ENCODE results near the gene KRTAP4-2. TPM values are rescaled to one million over a fixed set of nuclear protein-coding genes. Genes with fewer than 3 reads are reported as not detected.
"Not testable (repeated sequence)": the region's sequence is repeated elsewhere in the genome, so short reads cannot be mapped to it uniquely, and the experiment has no call there.

Gene KRTAP4-2
- total and polyA plus RNA-seq, 2 of the 13 experiments (the other 11 are each of a cell fraction or from before 2014, with no cell fraction given) = not detected

- no peak for TF ChIP-seq ZNF10 (CRISPR knock-in tag; IDR thresholded peaks at IDR 0.05; ENCODE audit: borderline replicate concordance, low read depth)
Measured at GRCh38 chr17:41190328-41190727, 12.3 kb upstream of the KRTAP4-2 start (continued).

DNA sequence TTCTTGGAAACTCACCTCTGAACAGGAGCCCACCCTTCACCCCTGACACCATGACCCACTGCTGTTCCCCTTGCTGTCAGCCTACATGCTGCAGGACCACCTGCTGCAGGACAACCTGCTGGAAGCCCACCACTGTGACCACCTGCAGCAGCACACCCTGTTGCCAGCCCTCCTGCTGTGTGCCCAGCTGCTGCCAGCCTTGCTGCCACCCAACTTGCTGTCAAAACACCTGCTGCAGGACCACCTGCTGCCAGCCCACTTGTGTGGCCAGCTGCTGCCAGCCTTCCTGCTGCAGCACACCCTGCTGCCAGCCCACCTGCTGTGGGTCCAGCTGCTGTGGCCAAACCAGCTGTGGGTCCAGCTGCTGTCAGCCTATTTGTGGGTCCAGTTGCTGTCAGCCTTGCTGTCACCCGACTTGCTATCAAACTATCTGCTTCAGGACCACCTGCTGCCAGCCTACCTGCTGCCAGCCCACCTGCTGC is 11.9 kb upstream of the KRTAP4-2 start, which contains the start of gene KRTAP9-1:
Gene KRTAP9-1 (plus strand): TSS at position 51 of the 482 bp plus-strand sequence. CDS start 0 bp downstream, at position 51.
- BruUV-seq (replicated peaks); DNase-seq (ENCODE audit: low spot score); H3K4me2 ChIP-seq (ENCODE audit: low read depth, low read length); intact Hi-C loops (cut with micrococcal nuclease; ENCODE audit: unreplicated experiment); in situ Hi-C loops (cut with HindIII; ENCODE audit: extremely low pct_ligation_motif_present, low pct_unique_long_range_greater_than_20kb); H3K36me3 ChIP-seq (replicated peaks in 1 of 2; ENCODE audit: control insufficient read depth in 1 of 2, insufficient read depth in 2 of 2, low read length in 2 of 2); FAIRE-seq; H3K4me3 ChIP-seq (replicated peaks in 1 of 3; ENCODE audit: insufficient read depth in 1 of 3, low read depth in 2 of 3, low read length in 3 of 3); H3K27me3 ChIP-seq (ENCODE audit: control insufficient read depth in 1 of 2, insufficient read depth in 2 of 2, low read length in 2 of 2); CTCF ChIA-PET (ENCODE audit: low intra/inter-chr PET ratio, low total read pairs); ATAC-seq; H3K79me2 ChIP-seq (ENCODE audit: insufficient read depth, low read length); POLR2A ChIA-PET; H3K27ac ChIP-seq (ENCODE audit: extremely low read length, insufficient read depth, low read length); H3K9me3 ChIP-seq (ENCODE audit: low read length); H2AFZ ChIP-seq (ENCODE audit: low read length); H3K9ac ChIP-seq (ENCODE audit: insufficient read depth, low read depth, low read length); H3K4me1 ChIP-seq (ENCODE audit: insufficient read depth, low read length); H4K20me1 ChIP-seq (ENCODE audit: insufficient read depth, low read length): not testable (repeated sequence)
- TF ChIP-seq ZNF225 (CRISPR knock-in tag; IDR thresholded peaks at IDR 0.05) (peak; percentile 41; the same call in 1 of the 2 replicates), ZNF687 (CRISPR knock-in tag; IDR thresholded peaks at IDR 0.05) (0 out of 2 replicates have a peak, but pooled peaks have one; percentile 10)
- 0% methylated on average over 1 of the region's 1 CpG for WGBS (ENCODE audit: low lambda C conversion rate)

All from HepG2 (cell line).